Limb (tissue), 2 donors: ENCODE measurements around the gene CHRNA4.

Experiments used
- DNase-seq, 2 donors: peaks; one replicate each; pipeline ENCODE4 v3.0.0-alpha.2; 2016; ENCODE audit errors: extremely low spot score in 2 of 2

CHRNA4 gene

GRCh38 chr20:63321148-63321831 lies 39.9 kb downstream of the CHRNA4 start:
- DNase-seq = peak; percentile 61 to 75

- DNase-seq = no peak
Observed at GRCh38 chr20:63320616-63321147, 40.5 kb downstream of the CHRNA4 start.

DNA sequence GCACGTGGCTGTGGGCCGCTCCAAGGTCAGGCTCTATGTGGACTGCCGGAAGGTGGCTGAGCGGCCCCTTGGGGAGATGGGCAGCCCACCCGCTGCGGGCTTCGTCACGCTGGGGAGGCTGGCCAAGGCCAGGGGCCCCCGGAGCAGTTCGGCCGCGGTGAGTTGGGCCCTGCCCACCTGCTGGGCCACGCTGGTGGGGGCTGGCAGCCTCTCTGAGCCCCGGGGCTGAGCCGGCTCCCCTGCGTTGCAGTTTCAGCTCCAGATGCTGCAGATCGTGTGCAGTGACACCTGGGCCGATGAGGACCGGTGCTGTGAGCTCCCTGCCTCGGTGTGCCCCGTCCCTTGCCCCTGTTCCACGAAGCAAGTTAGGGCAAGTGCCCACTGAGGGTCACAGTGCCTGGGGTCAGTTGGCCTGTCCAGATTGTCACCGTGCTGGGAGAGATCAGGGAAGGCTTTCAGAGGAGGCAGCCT lies 41.1 kb downstream of the CHRNA4 start:
- no peak for DNase-seq

- DNase-seq = no peak
Observed at GRCh38 chr20:63319164-63320040, 41.7 kb downstream of the CHRNA4 start.

GRCh38 chr20:63318391-63319163 lies 42.6 kb downstream of the CHRNA4 start:
- DNase-seq = no peak

GRCh38 chr20:63317601-63318291 lies 43.4 kb downstream of the CHRNA4 start:
- no peak for DNase-seq

DNA sequence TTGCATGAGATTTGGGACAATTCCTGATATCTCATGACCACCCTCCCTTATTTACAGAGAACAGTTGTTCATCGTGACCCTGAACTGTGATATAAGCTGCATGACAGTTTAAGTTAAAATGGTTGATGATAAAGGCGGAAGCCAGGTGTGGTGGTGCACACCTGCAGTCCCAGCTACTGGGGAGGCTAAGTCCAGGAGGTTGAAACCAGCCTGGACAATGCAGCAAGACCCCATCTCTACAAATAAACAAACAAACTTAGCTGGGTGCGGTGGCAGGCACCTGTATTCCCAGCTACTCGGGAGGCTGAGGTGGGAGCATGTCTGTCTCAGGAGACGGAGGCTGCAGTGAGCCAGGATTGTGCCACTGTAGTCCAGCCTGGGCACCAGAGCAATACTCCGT lies 44.1 kb downstream of the CHRNA4 start:
- no peak for DNase-seq

DNA sequence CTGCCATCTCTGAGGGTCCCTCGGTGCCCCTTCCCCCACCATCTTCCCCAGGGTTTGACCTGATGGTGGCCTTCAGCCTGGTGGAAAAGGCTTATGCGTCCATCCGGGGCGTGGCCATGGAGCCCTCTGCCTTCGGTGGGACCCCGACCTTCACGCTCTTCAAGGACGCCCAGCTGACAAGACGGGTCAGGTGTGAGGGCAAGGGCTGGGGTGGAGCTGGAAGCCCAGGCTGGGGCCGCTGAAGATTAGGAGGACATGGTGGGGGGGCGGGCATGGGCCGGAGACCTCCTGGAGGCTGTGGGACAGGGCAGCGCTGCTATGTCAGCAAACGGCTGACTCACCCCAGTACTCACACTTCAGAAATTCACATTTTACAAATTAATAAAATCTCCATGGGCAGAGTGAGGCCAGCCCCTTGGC lies 44.6 kb downstream of the CHRNA4 start:
- DNase-seq = no peak

- no peak for DNase-seq
Observed at GRCh38 chr20:63315731-63316491, 45.2 kb downstream of the CHRNA4 start.

DNA sequence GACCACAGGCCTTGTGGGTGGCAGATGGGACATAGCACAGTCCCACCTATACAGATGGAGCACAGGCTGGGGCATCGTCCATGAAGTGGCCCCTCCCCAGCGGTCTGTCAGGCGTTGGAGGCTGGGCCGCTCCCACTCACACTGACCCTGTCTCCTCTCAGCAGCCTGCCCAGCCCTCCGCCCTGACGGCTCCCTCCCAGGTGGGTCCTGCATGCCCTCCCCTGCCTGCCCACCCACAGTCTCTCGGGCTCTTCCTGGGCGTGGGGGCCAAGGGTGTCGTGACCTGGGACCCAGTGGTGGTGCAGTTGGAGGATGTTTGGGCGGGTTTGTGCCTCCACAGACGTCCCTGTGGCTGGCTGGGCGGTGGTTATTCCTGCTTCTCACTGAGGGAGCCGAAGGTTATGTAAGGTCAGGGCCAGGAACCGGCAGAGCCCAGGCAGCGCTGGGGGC lies 45.9 kb downstream of the CHRNA4 start:
- no peak for DNase-seq

GRCh38 chr20:63314566-63315239 lies 46.4 kb downstream of the CHRNA4 start:
- DNase-seq = no peak

GRCh38 chr20:63314015-63314471 lies 47.1 kb downstream of the CHRNA4 start:
- no peak for DNase-seq

DNA sequence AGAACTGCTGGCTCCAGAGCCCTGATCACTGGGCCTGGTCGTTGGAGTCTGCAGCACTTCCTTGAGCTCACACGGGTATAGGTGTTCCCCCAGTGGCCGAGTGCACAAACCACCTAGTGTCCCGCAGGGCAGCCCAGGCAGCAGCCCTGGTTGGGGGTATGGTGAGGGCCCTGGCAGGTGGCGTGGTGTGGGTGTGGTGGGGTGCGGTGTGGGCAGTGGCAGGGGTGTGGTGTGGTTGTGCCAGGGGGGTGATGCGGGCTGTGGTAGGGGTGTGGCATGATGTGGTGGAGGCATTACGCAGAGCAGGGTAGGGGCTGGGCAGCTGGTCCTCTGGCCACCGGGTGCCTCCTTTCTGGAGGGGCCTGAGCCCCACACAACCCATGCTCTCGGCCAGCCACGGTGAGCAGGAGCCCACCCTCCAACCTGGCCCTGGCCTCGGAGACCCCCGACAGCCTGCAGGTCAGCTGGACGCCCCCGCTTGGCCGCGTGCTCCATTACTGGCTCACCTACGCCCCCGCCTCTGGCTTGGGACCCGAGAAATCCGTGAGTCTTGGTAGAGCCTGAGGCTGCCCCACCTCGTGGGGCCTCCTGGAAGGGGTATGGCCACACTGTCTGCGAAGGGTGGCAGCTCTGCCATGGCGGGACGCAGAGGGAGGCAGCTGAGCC lies 47.7 kb downstream of the CHRNA4 start:
- no peak for DNase-seq

DNA sequence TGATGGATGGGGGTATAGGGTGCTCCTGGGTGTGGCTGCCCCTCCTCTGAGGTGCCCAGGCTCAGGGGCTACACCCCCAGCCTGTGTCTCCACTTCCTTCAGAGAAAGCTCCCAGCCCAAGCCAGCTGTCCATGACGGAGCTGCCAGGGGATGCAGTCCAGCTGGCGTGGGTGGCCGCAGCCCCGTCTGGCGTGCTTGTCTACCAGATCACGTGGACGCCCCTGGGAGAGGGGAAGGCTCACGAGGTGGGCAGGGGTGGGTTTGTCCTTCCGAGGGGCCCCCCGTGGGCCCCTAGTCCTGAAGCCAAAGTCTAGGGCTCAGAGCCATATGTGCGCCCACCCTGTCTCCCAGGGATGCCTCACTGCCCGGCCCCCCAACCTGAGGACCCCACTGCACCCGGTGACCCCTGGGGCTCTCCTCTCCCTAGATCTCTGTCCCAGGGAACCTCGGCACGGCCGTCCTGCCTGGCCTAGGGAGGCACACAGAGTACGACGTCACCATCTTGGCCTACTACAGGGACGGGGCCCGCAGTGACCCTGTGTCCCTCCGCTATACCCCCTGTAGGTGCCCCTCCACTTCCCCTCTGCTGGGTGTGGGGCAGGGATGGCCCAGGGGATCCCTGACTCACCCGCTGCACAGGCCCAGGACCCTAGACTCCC lies 48.3 kb downstream of the CHRNA4 start:
- peak in 1 of 2 donors; percentile 69 for DNase-seq

DNA sequence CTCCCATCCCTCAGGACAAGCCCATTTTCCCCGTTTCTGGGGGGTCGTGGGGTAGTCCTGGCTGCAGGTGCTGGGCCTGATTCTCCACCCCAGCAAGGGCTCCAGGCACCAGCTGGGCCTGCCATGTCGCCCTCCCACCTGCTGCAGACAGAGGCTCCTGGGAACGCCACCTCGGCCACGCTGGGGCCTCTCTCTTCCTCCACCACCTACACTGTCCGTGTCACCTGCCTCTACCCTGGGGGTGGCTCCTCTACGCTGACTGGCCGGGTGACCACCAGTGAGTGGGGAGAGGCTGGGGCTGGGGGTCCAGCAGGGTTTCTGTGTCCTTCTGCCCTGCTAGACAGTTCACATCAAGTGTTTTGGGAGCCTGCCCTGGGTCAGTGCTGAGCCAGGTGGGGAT lies 48.9 kb downstream of the CHRNA4 start:
- DNase-seq = no peak

GRCh38 chr20:63311833-63312243 lies 49.3 kb downstream of the CHRNA4 start:
- no peak for DNase-seq

GRCh38 chr20:63311186-63311832 lies 49.8 kb downstream of the CHRNA4 start:
- no peak for DNase-seq
